H9 (cell line): ENCODE data around the gene PLEKHA7. TPM values are rescaled to one million over a fixed set of nuclear protein-coding genes. Genes with fewer than 3 reads are reported as not detected.

Experiments used
- DNase-seq: peaks from one replicate; pipeline ENCODE4 v3.0.0-alpha.2; 2017
- H2AFZ ChIP-seq: one replicate; pipeline ENCODE4 v1.6.1; 2013; ENCODE audit warnings: mild to moderate bottlenecking, low read length, control low read depth, moderate library complexity
- H2AK5ac ChIP-seq: 2 replicates; pipeline ENCODE4 v1.6.1; 2013; ENCODE audit warnings: low read length, control low read depth, mixed read lengths; ENCODE audit not compliant: insufficient read length
- H2BK120ac ChIP-seq: one replicate; pipeline ENCODE4 v1.6.1; 2013; ENCODE audit warnings: low read depth, mild to moderate bottlenecking, low read length, control low read depth, inconsistent platforms; ENCODE audit not compliant: poor library complexity, severe bottlenecking
- H2BK12ac ChIP-seq: 2 replicates; pipeline ENCODE4 v1.6.1; 2013; ENCODE audit warnings: low read length, control low read depth, mixed read lengths, low read depth; ENCODE audit not compliant: insufficient read length
- H2BK15ac ChIP-seq: 2 replicates; pipeline ENCODE4 v1.6.1; 2013; ENCODE audit warnings: low read depth, low read length, control low read depth
- H2BK20ac ChIP-seq: one replicate; pipeline ENCODE4 v1.6.1; 2013; ENCODE audit warnings: low read depth, mild to moderate bottlenecking, low read length, control low read depth, inconsistent platforms; ENCODE audit not compliant: poor library complexity, severe bottlenecking
- H2BK5ac ChIP-seq: 2 replicates; pipeline ENCODE4 v1.6.1; 2013; ENCODE audit warnings: low read length, control low read depth, mixed read lengths; ENCODE audit not compliant: insufficient read length
- H3K14ac ChIP-seq: 2 replicates; pipeline ENCODE4 v1.6.1; 2013; ENCODE audit warnings: low read length, control low read depth; ENCODE audit not compliant: insufficient read depth
- H3K18ac ChIP-seq: 2 replicates; pipeline ENCODE4 v1.6.1; 2013; ENCODE audit warnings: low read depth, mild to moderate bottlenecking, mixed read lengths, low read length, control low read depth; ENCODE audit not compliant: insufficient read length
- H3K23ac ChIP-seq: 2 replicates; pipeline ENCODE4 v1.6.1; 2013; ENCODE audit warnings: low read length, control low read depth, mixed read lengths, low read depth; ENCODE audit not compliant: insufficient read length
- H3K23me2 ChIP-seq: 2 replicates; pipeline ENCODE4 v1.6.1; 2013; ENCODE audit warnings: low read depth, mild to moderate bottlenecking, mixed read lengths, low read length, control low read depth; ENCODE audit not compliant: insufficient read length, poor library complexity, severe bottlenecking
- H3K27ac ChIP-seq: 2 replicates; pipeline ENCODE4 v1.5.1; 2013; ENCODE audit warnings: low read length, control low read depth, mixed read lengths, low read depth; ENCODE audit not compliant: insufficient read length
- H3K27me3 ChIP-seq: 2 replicates; pipeline ENCODE4 v1.6.1; 2013; ENCODE audit warnings: low read length, control low read depth, inconsistent platforms; ENCODE audit not compliant: insufficient read depth
- H3K4ac ChIP-seq: 2 replicates; pipeline ENCODE4 v1.6.1; 2013; ENCODE audit warnings: low read depth, mild to moderate bottlenecking, control low read depth, inconsistent platforms, low read length, moderate library complexity
- H3K4me1 ChIP-seq: 2 replicates; pipeline ENCODE4 v1.6.1; 2013; ENCODE audit warnings: low read length, control low read depth, inconsistent platforms; ENCODE audit not compliant: insufficient read depth
- H3K4me2 ChIP-seq: 2 replicates; pipeline ENCODE4 v1.6.1; 2013; ENCODE audit warnings: low read length, control low read depth, mixed read lengths; ENCODE audit not compliant: insufficient read length, insufficient read depth
- H3K56ac ChIP-seq: 2 replicates; pipeline ENCODE4 v1.6.1; 2013; ENCODE audit warnings: low read depth, mild to moderate bottlenecking, mixed read lengths, low read length, control low read depth; ENCODE audit not compliant: insufficient read length
- H3K79me1 ChIP-seq: 2 replicates; pipeline ENCODE4 v1.6.1; 2013; ENCODE audit warnings: low read depth, mild to moderate bottlenecking, moderate library complexity, low read length, control low read depth, inconsistent platforms; ENCODE audit not compliant: insufficient read depth, poor library complexity, severe bottlenecking
- H3K79me2 ChIP-seq: 2 replicates; pipeline ENCODE4 v1.6.1; 2013; ENCODE audit warnings: low read length, control low read depth, inconsistent platforms; ENCODE audit not compliant: insufficient read depth
- H3K9ac ChIP-seq: 2 replicates; pipeline ENCODE4 v1.6.1; 2013; ENCODE audit warnings: low read length, control low read depth, mixed read lengths; ENCODE audit not compliant: insufficient read length; ENCODE audit errors: extremely low read depth
- H3K9me3 ChIP-seq: one replicate; pipeline ENCODE4 v1.6.1; 2013; ENCODE audit warnings: low read depth, low read length, inconsistent platforms; ENCODE audit not compliant: control insufficient read depth
- H3T11ph ChIP-seq: one replicate; pipeline ENCODE4 v1.6.1; 2013; ENCODE audit warnings: mild to moderate bottlenecking, low read length, control low read depth, inconsistent platforms
- H4K20me1 ChIP-seq: one replicate; pipeline ENCODE4 v1.6.1; 2013; ENCODE audit not compliant: control insufficient read depth, insufficient read length, insufficient read depth
- H4K5ac ChIP-seq: 2 replicates; pipeline ENCODE4 v1.6.1; 2013; ENCODE audit warnings: low read depth, mild to moderate bottlenecking, mixed read lengths, low read length, control low read depth; ENCODE audit not compliant: insufficient read length
- H4K8ac ChIP-seq: replicated peaks from 2 replicates; pipeline ENCODE4 v1.6.1; 2013; ENCODE audit warnings: low read length, control low read depth, mixed read lengths, low read depth; ENCODE audit not compliant: insufficient read length
- H4K91ac ChIP-seq: 2 replicates; pipeline ENCODE4 v1.6.1; 2013; ENCODE audit warnings: low read depth, mild to moderate bottlenecking, moderate library complexity, mixed read lengths, low read length, control low read depth; ENCODE audit not compliant: insufficient read length
- H3K27ac Mint-ChIP-seq, 3 experiments: 2 replicates in 2 of 3; 3 replicates in 1 of 3; pipeline ENCODE4 v1.8.0; 2020 to 2021; ENCODE audit warnings: mixed read lengths in 3 of 3, mild to moderate bottlenecking in 1 of 3, moderate library complexity in 1 of 3
- H3K27me3 Mint-ChIP-seq: 2 replicates; pipeline ENCODE4 v1.8.0; 2021; ENCODE audit warnings: low read depth, mild to moderate bottlenecking, moderate library complexity, mixed read lengths
- H3K36me3 Mint-ChIP-seq, 3 experiments: 2 replicates in 2 of 3; 3 replicates in 1 of 3; pipeline ENCODE4 v1.8.0; 2020 to 2021; ENCODE audit warnings: low read depth in 3 of 3, mixed read lengths in 3 of 3; ENCODE audit not compliant: insufficient read depth in 1 of 3
- H3K4me1 Mint-ChIP-seq, 2 experiments: 2 replicates each; pipeline ENCODE4 v1.8.0; 2020; ENCODE audit warnings: mixed read lengths in 2 of 2
- H3K4me3 Mint-ChIP-seq, 2 experiments: 2 replicates in 1 of 2; 3 replicates in 1 of 2; pipeline ENCODE4 v1.8.0; 2020 to 2021; ENCODE audit warnings: mild to moderate bottlenecking in 2 of 2, mixed read lengths in 2 of 2, moderate library complexity in 1 of 2
- H3K9me3 Mint-ChIP-seq, 2 experiments: 2 replicates in 1 of 2; 3 replicates in 1 of 2; pipeline ENCODE4 v1.8.0; 2020; ENCODE audit warnings: mild to moderate bottlenecking in 2 of 2, mixed read lengths in 2 of 2, moderate library complexity in 1 of 2
- CTCF ChIP-seq: fragments of 200-600 bp; sonication (generic); conservative IDR thresholded peaks from 3 replicates; pipeline ENCODE4 v1.8.0; 2021; ENCODE audit warnings: antibody characterized with exemption, mild to moderate bottlenecking
- WGBS: extraction: QIAGEN DNeasy Blood & Tissue Kit; methylation state at CpG from one replicate; pipeline ENCODE4 v1.1.7; 2013; ENCODE audit warnings: missing lambda C conversion rate, low lambda C conversion rate, mixed read lengths; ENCODE audit not compliant: insufficient read length; ENCODE audit errors: extremely low coverage; 5-methylcytosine and 5-hydroxymethylcytosine counted together
- total RNA-seq: library from RNA; stranded (reverse); gene quantifications from 2 replicates; pipeline ENCODE4 v1.2.1, GENCODE V29; 2021

Gene PLEKHA7
- total RNA-seq, 1 experiment from 2014 or later: 21.0 TPM

- Histone ChIP-seq H3K14ac (no peak overlapping the region), H3K4me2 (no peak overlapping the region), H3K4ac (no peak overlapping the region), H3K9ac (no peak overlapping the region), H3K23me2 (no peaks in the 10 kb centered on the region), H3K4me1 (no peaks in the 10 kb centered on the region), H4K91ac (no peak overlapping the region), H4K20me1 (no peaks in the 10 kb centered on the region), H3K27ac (no peak overlapping the region), H2AK5ac (no peak overlapping the region), H2BK120ac (no peak overlapping the region), H3K79me2 (no peaks in the 10 kb centered on the region), H2BK15ac (no peak overlapping the region), H3K79me1 (no peaks in the 10 kb centered on the region), H4K5ac (peak overlapping the region; percentile 38), H3K56ac (no peak overlapping the region), H3K23ac (no peak overlapping the region), H3K9me3 (no peaks in the 10 kb centered on the region), H3K18ac (no peak overlapping the region), H2BK12ac (no peak overlapping the region), H2BK5ac (no peak overlapping the region), H3T11ph (no peak overlapping the region), H4K8ac (peak overlapping the region; percentile 38), H2AFZ (no peak overlapping the region), H2BK20ac (no peak overlapping the region), H3K27me3 (no peaks in the 10 kb centered on the region; the same call in 1 of the 2 replicates)
- TF ChIP-seq CTCF: no peak
- peaks cover 0 to 18% (median 7%) of the 10 kb centered on the region in 3 experiments; a peak in 4 of 7 replicates for H3K36me3 Mint-ChIP-seq
- H3K4me3 Mint-ChIP-seq: no peak overlapping the region
- peaks cover 0 to 5% of the 10 kb centered on the region in 2 experiments; a peak in 1 of 4 replicates for H3K4me1 Mint-ChIP-seq
- H3K27me3 Mint-ChIP-seq: no peaks in the 10 kb centered on the region
- H3K9me3 Mint-ChIP-seq: no peaks in the 10 kb centered on the region
- DNase-seq: no peak
- H3K27ac Mint-ChIP-seq: no peak overlapping the region
- WGBS: no CpG with 5 or more reads among the region's 7 CpGs
Observed at GRCh38 chr11:16804104-16804947, 209.9 kb downstream of the PLEKHA7 start.
